ENCODE results near the gene RPL9. TPM values are rescaled to one million over a fixed set of nuclear protein-coding genes. Genes with fewer than 3 reads are reported as not detected.

The RPL9 gene
- total and polyA plus RNA-seq, 2 of the 13 experiments (the other 11 are each of a cell fraction or from before 2014, with no cell fraction given), result 993 to 2,148 TPM

- no peak for TF ChIP-seq ZBTB7A (CRISPR knock-in tag; IDR thresholded peaks at IDR 0.05)
- TF ChIP-seq PLRG1 (conservative IDR thresholded peaks at IDR 0.05), result no peak
- no peak for TF ChIP-seq NFE2L2 (IDR thresholded peaks at IDR 0.05; ENCODE audit: low read length)
- peak; percentile 84 for TF ChIP-seq ELF4 (CRISPR knock-in tag; IDR thresholded peaks at IDR 0.05; ENCODE audit: borderline replicate concordance)
- no peak for TF ChIP-seq SUZ12 (IDR thresholded peaks at IDR 0.05; ENCODE audit: low read depth, low read length)
- TF ChIP-seq MIER3 (CRISPR knock-in tag; IDR thresholded peaks at IDR 0.05; ENCODE audit: borderline replicate concordance), result peak; percentile 78; the same call in 1 of the 2 replicates
- no peak for TF ChIP-seq BATF2 (CRISPR knock-in tag; IDR thresholded peaks at IDR 0.05)
- TF ChIP-seq ZNF136 (CRISPR knock-in tag; IDR thresholded peaks at IDR 0.05; ENCODE audit: low read depth), result no peak
- no peak for TF ChIP-seq SP1 (IDR thresholded peaks at IDR 0.05)
- peak; percentile 84 for TF ChIP-seq SP1 (CRISPR knock-in tag; IDR thresholded peaks at IDR 0.05)
- no peak for TF ChIP-seq PHB2 (IDR thresholded peaks at IDR 0.05; ENCODE audit: partially characterized antibody)
- 0 out of 2 replicates have a peak, but pooled peaks have one; percentile 43 for TF ChIP-seq HNF1A (IDR thresholded peaks at IDR 0.05; ENCODE audit: low read depth)
- peak; percentile 87; the same call in 1 of the 2 replicates for TF ChIP-seq HNF1A (CRISPR knock-in tag; IDR thresholded peaks at IDR 0.05; ENCODE audit: borderline replicate concordance)
- TF ChIP-seq HNRNPL (IDR thresholded peaks at IDR 0.05; ENCODE audit: low read depth, low read length), result peak; percentile 86
- TF ChIP-seq USF2 (IDR thresholded peaks at IDR 0.05; ENCODE audit: low read depth, low read length), result no peak
- peak; percentile 22; the same call in 1 of the 2 replicates for TF ChIP-seq USF2 (CRISPR knock-in tag; IDR thresholded peaks at IDR 0.05; ENCODE audit: borderline replicate concordance)
- TF ChIP-seq BRD4 (CRISPR knock-in tag; IDR thresholded peaks at IDR 0.05), result peak; percentile 79; the same call in 1 of the 2 replicates
- TF ChIP-seq, protein P1, sequence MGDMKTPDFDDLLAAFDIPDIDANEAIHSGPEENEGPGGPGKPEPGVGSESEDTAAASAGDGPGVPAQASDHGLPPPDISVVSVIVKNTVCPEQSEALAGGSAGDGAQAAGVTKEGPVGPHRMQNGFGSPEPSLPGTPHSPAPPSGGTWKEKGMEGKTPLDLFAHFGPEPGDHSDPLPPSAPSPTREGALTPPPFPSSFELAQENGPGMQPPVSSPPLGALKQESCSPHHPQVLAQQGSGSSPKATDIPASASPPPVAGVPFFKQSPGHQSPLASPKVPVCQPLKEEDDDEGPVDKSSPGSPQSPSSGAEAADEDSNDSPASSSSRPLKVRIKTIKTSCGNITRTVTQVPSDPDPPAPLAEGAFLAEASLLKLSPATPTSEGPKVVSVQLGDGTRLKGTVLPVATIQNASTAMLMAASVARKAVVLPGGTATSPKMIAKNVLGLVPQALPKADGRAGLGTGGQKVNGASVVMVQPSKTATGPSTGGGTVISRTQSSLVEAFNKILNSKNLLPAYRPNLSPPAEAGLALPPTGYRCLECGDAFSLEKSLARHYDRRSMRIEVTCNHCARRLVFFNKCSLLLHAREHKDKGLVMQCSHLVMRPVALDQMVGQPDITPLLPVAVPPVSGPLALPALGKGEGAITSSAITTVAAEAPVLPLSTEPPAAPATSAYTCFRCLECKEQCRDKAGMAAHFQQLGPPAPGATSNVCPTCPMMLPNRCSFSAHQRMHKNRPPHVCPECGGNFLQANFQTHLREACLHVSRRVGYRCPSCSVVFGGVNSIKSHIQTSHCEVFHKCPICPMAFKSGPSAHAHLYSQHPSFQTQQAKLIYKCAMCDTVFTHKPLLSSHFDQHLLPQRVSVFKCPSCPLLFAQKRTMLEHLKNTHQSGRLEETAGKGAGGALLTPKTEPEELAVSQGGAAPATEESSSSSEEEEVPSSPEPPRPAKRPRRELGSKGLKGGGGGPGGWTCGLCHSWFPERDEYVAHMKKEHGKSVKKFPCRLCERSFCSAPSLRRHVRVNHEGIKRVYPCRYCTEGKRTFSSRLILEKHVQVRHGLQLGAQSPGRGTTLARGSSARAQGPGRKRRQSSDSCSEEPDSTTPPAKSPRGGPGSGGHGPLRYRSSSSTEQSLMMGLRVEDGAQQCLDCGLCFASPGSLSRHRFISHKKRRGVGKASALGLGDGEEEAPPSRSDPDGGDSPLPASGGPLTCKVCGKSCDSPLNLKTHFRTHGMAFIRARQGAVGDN (CRISPR knock-in tag; IDR thresholded peaks at IDR 0.05), result peak; percentile 94
- no peak; the same call in 1 of the 2 replicates for TF ChIP-seq ZNF329 (CRISPR knock-in tag; IDR thresholded peaks at IDR 0.05; ENCODE audit: low read depth)
These were observed at the start of gene RPL9, which contains the start of gene LIAS (continued) for GRCh38 chr4:39458505-39459300.

Data from HepG2 (cell line).